ENCODE results near the gene SLC1A2.

SLC1A2 gene

GRCh38 chr11:35461917-35462538 lies 42.7 kb upstream of the SLC1A2 start:
- H3K9me3 ChIP-seq (ENCODE audit: insufficient read depth, low read depth, low read length) = no peaks in the 10 kb centered on the region
- no peak overlapping the region for H3K23ac ChIP-seq (ENCODE audit: low read length)
- H3K18ac ChIP-seq (ENCODE audit: low read length) = no peak overlapping the region

GRCh38 chr11:35459489-35459888 lies 40.1 kb upstream of the SLC1A2 start:
- Histone ChIP-seq H3K36me3 (ENCODE audit: control insufficient read depth in 1 of 2, insufficient read depth in 2 of 2, low read length in 2 of 2) (no peaks in the 10 kb centered on the region), H2AFZ (ENCODE audit: insufficient read depth, low read length, poor library complexity) (no peak overlapping the region), H3K9ac (ENCODE audit: low read length) (no peak overlapping the region), H3K4me1 (ENCODE audit: control insufficient read depth in 1 of 2, insufficient read depth in 2 of 2, low read length in 2 of 2) (no peaks in the 10 kb centered on the region), H3K79me1 (ENCODE audit: low read length) (no peaks in the 10 kb centered on the region), H2BK12ac (ENCODE audit: low read length) (no peak overlapping the region), H3K27ac (ENCODE audit: low read depth, low read length) (no peak overlapping the region), H3K4me2 (ENCODE audit: low read length) (no peak overlapping the region), H2BK5ac (ENCODE audit: low read depth, low read length, poor library complexity) (no peak overlapping the region), H3K4me3 (ENCODE audit: low read depth, low read length) (no peak overlapping the region), H2BK120ac (ENCODE audit: insufficient read depth, low read length, poor library complexity) (no peak overlapping the region), H2AK5ac (ENCODE audit: low read length) (no peak overlapping the region), H3K79me2 (ENCODE audit: control insufficient read depth, insufficient read depth, low read length, poor library complexity) (no peaks in the 10 kb centered on the region), H3K23ac (ENCODE audit: low read length) (no peak overlapping the region), H4K91ac (ENCODE audit: low read depth, low read length) (no peak overlapping the region), H3K9me3 (ENCODE audit: insufficient read depth, low read depth, low read length) (no peaks in the 10 kb centered on the region), H3K14ac (ENCODE audit: low read length) (no peak overlapping the region), H3K27me3 (ENCODE audit: insufficient read depth, low read length) (no peaks in the 10 kb centered on the region), H3K18ac (ENCODE audit: low read length) (no peak overlapping the region), H4K12ac (ENCODE audit: low read depth, low read length) (no peak overlapping the region), H3K4ac (ENCODE audit: low read depth, low read length) (no peak overlapping the region), H4K8ac (ENCODE audit: low read depth, low read length) (no peak overlapping the region)
- no CpG with 5 or more reads among the region's 1 CpG for WGBS (ENCODE audit: extremely low coverage, insufficient coverage, insufficient read length)
- no peak for DNase-seq

More at GRCh38 chr11:35461917-35462538, 42.7 kb upstream of the SLC1A2 start:
- no peak overlapping the region for H3K4ac ChIP-seq (ENCODE audit: low read depth, low read length)
- no peaks in the 10 kb centered on the region for H3K4me1 ChIP-seq (ENCODE audit: control insufficient read depth in 1 of 2, insufficient read depth in 2 of 2, low read length in 2 of 2)
- H3K79me1 ChIP-seq (ENCODE audit: low read length) = no peaks in the 10 kb centered on the region
- no peak overlapping the region for H4K91ac ChIP-seq (ENCODE audit: low read depth, low read length)
- H3K27me3 ChIP-seq (ENCODE audit: insufficient read depth, low read length) = no peaks in the 10 kb centered on the region
- no peak overlapping the region for H2BK120ac ChIP-seq (ENCODE audit: insufficient read depth, low read length, poor library complexity)
- H3K9ac ChIP-seq (ENCODE audit: low read length) = no peak overlapping the region
- no peak overlapping the region for H2AK5ac ChIP-seq (ENCODE audit: low read length)
- H4K8ac ChIP-seq (ENCODE audit: low read depth, low read length) = no peak overlapping the region
- no CpG with 5 or more reads among the region's 2 CpGs for WGBS (ENCODE audit: extremely low coverage, insufficient coverage, insufficient read length)
- H3K4me2 ChIP-seq (ENCODE audit: low read length) = no peak overlapping the region
- no peak overlapping the region for H3K27ac ChIP-seq (ENCODE audit: low read depth, low read length)
- no peak for DNase-seq
- no peak overlapping the region for H2BK5ac ChIP-seq (ENCODE audit: low read depth, low read length, poor library complexity)
- H2BK12ac ChIP-seq (ENCODE audit: low read length) = no peak overlapping the region
- no peak overlapping the region for H3K14ac ChIP-seq (ENCODE audit: low read length)
- H3K36me3 ChIP-seq (ENCODE audit: control insufficient read depth in 1 of 2, insufficient read depth in 2 of 2, low read length in 2 of 2) = no peaks in the 10 kb centered on the region
- H4K12ac ChIP-seq (ENCODE audit: low read depth, low read length) = no peak overlapping the region
- no peak overlapping the region for H2AFZ ChIP-seq (ENCODE audit: insufficient read depth, low read length, poor library complexity)
- H3K4me3 ChIP-seq (ENCODE audit: low read depth, low read length) = no peak overlapping the region
- no peaks in the 10 kb centered on the region for H3K79me2 ChIP-seq (ENCODE audit: control insufficient read depth, insufficient read depth, low read length, poor library complexity)

GRCh38 chr11:35458846-35459245 lies 39.5 kb upstream of the SLC1A2 start:
- Histone ChIP-seq H3K18ac (ENCODE audit: low read length) (no peak overlapping the region), H3K4me2 (ENCODE audit: low read length) (no peak overlapping the region), H4K8ac (ENCODE audit: low read depth, low read length) (no peak overlapping the region), H3K4ac (ENCODE audit: low read depth, low read length) (no peak overlapping the region), H4K91ac (ENCODE audit: low read depth, low read length) (no peak overlapping the region), H2BK5ac (ENCODE audit: low read depth, low read length, poor library complexity) (no peak overlapping the region), H3K27ac (ENCODE audit: low read depth, low read length) (no peak overlapping the region), H3K4me3 (ENCODE audit: low read depth, low read length) (no peak overlapping the region), H4K12ac (ENCODE audit: low read depth, low read length) (no peak overlapping the region), H3K4me1 (ENCODE audit: control insufficient read depth in 1 of 2, insufficient read depth in 2 of 2, low read length in 2 of 2) (no peaks in the 10 kb centered on the region), H3K79me1 (ENCODE audit: low read length) (no peaks in the 10 kb centered on the region), H2BK120ac (ENCODE audit: insufficient read depth, low read length, poor library complexity) (no peak overlapping the region), H3K27me3 (ENCODE audit: insufficient read depth, low read length) (no peaks in the 10 kb centered on the region), H3K14ac (ENCODE audit: low read length) (no peak overlapping the region), H2BK12ac (ENCODE audit: low read length) (no peak overlapping the region), H3K79me2 (ENCODE audit: control insufficient read depth, insufficient read depth, low read length, poor library complexity) (no peaks in the 10 kb centered on the region), H3K36me3 (ENCODE audit: control insufficient read depth in 1 of 2, insufficient read depth in 2 of 2, low read length in 2 of 2) (no peaks in the 10 kb centered on the region), H3K9ac (ENCODE audit: low read length) (no peak overlapping the region), H2AFZ (ENCODE audit: insufficient read depth, low read length, poor library complexity) (no peak overlapping the region), H2AK5ac (ENCODE audit: low read length) (no peak overlapping the region), H3K9me3 (ENCODE audit: insufficient read depth, low read depth, low read length) (no peaks in the 10 kb centered on the region), H3K23ac (ENCODE audit: low read length) (no peak overlapping the region)
- DNase-seq = peak in 1 of 2 donors; percentile 1
- no CpG with 5 or more reads among the region's 3 CpGs for WGBS (ENCODE audit: extremely low coverage, insufficient coverage, insufficient read length)

GRCh38 chr11:35454362-35454761 lies 35.0 kb upstream of the SLC1A2 start:
- H3K23ac ChIP-seq (ENCODE audit: low read length) = no peak overlapping the region
- H3K36me3 ChIP-seq (ENCODE audit: control insufficient read depth in 1 of 2, insufficient read depth in 2 of 2, low read length in 2 of 2) = no peaks in the 10 kb centered on the region
- H3K18ac ChIP-seq (ENCODE audit: low read length) = no peak overlapping the region
- H3K27ac ChIP-seq (ENCODE audit: low read depth, low read length) = no peak overlapping the region
- H3K9ac ChIP-seq (ENCODE audit: low read length) = no peak overlapping the region
- H3K27me3 ChIP-seq (ENCODE audit: insufficient read depth, low read length) = no peaks in the 10 kb centered on the region
- no peaks in the 10 kb centered on the region for H3K79me1 ChIP-seq (ENCODE audit: low read length)
- H3K79me2 ChIP-seq (ENCODE audit: control insufficient read depth, insufficient read depth, low read length, poor library complexity) = no peaks in the 10 kb centered on the region
- H3K14ac ChIP-seq (ENCODE audit: low read length) = no peak overlapping the region
- H3K4me2 ChIP-seq (ENCODE audit: low read length) = no peak overlapping the region
- H2BK12ac ChIP-seq (ENCODE audit: low read length) = no peak overlapping the region
- no peak overlapping the region for H2BK5ac ChIP-seq (ENCODE audit: low read depth, low read length, poor library complexity)
- no peak overlapping the region for H3K4me3 ChIP-seq (ENCODE audit: low read depth, low read length)
- no peak overlapping the region for H4K12ac ChIP-seq (ENCODE audit: low read depth, low read length)
- no peak overlapping the region for H4K8ac ChIP-seq (ENCODE audit: low read depth, low read length)
- H4K91ac ChIP-seq (ENCODE audit: low read depth, low read length) = no peak overlapping the region
- no peak overlapping the region for H3K4ac ChIP-seq (ENCODE audit: low read depth, low read length)
- H3K9me3 ChIP-seq (ENCODE audit: insufficient read depth, low read depth, low read length) = peaks cover 3% of the 10 kb centered on the region
- H3K4me1 ChIP-seq (ENCODE audit: control insufficient read depth in 1 of 2, insufficient read depth in 2 of 2, low read length in 2 of 2) = no peaks in the 10 kb centered on the region
- no peak overlapping the region for H2AK5ac ChIP-seq (ENCODE audit: low read length)
- no peak for DNase-seq
- no CpG with 5 or more reads among the region's 1 CpG for WGBS (ENCODE audit: extremely low coverage, insufficient coverage, insufficient read length)
- no peak overlapping the region for H2AFZ ChIP-seq (ENCODE audit: insufficient read depth, low read length, poor library complexity)
- no peak overlapping the region for H2BK120ac ChIP-seq (ENCODE audit: insufficient read depth, low read length, poor library complexity)

All from trophoblast cell (in vitro differentiated cells and primary cell).